Measurements from ENCODE around the gene TMEM271.

The TMEM271 gene

DNA sequence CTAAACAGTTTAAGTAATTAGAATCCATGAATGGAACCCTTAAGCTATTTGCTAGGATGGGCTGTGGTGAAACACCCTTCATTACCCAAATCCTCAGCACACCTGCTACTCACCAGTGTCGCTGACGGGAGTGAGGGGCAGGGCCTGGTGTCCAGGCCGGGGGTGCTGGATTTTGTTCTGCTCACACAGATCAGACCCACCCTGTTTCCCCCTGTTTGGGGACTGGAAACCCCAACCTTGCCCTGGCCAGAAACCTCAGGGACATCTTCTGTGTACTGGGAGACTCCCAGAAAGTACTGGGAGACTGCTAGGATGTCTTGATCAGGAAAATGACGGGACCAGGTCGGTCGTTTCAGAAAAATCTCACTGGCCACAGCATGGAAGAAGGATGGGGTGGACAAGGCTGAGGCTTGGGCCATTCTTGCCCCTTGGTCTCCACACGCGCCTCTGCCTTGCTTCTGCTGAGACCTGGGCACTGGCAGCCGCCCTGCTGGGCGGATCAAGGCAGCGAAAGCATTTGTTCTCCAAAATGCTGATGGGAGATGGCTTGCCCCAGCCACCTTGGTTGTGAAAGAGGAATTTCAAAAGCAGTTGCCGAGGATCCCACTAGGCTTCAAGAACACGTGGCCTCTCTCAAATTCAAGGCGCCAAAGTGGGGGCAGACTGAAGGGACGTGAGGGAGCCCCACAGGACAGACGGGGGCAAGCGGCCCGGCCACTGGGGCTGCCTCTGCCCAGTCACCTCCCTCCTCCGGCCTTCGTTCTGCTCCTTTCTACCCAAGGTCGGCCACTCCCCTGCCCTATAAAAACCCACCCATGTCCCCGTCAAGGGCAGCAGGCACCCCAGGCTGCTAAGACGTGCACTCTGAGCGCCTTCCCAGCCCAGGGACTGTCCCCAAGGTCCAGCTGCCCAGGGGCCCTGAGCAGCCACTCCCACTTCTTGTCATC is 25.8 kb upstream of the TMEM271 start:
- H3K9me3 ChIP-seq (ENCODE audit: severe bottlenecking) = no peaks in the 10 kb centered on the region
- no peak overlapping the region for H3K27ac ChIP-seq (ENCODE audit: poor library complexity, severe bottlenecking)
- ATAC-seq (ENCODE audit: low read depth) (no peak), DNase-seq (ENCODE audit: low spot score) (no peak)
- no peaks in the 10 kb centered on the region for H3K4me1 ChIP-seq (ENCODE audit: insufficient read depth, poor library complexity, severe bottlenecking)
- H3K27me3 ChIP-seq (ENCODE audit: insufficient read depth, poor library complexity, severe bottlenecking) = peaks cover under 1% of the 10 kb centered on the region
- no peak overlapping the region for H3K4me3 ChIP-seq (ENCODE audit: severe bottlenecking)
- H3K36me3 ChIP-seq (ENCODE audit: low read depth) = no peaks in the 10 kb centered on the region
- TF ChIP-seq, protein P1, sequence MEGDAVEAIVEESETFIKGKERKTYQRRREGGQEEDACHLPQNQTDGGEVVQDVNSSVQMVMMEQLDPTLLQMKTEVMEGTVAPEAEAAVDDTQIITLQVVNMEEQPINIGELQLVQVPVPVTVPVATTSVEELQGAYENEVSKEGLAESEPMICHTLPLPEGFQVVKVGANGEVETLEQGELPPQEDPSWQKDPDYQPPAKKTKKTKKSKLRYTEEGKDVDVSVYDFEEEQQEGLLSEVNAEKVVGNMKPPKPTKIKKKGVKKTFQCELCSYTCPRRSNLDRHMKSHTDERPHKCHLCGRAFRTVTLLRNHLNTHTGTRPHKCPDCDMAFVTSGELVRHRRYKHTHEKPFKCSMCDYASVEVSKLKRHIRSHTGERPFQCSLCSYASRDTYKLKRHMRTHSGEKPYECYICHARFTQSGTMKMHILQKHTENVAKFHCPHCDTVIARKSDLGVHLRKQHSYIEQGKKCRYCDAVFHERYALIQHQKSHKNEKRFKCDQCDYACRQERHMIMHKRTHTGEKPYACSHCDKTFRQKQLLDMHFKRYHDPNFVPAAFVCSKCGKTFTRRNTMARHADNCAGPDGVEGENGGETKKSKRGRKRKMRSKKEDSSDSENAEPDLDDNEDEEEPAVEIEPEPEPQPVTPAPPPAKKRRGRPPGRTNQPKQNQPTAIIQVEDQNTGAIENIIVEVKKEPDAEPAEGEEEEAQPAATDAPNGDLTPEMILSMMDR (IDR thresholded peaks at IDR 0.05; ENCODE audit: poor library complexity, severe bottlenecking) = no peak

DNA sequence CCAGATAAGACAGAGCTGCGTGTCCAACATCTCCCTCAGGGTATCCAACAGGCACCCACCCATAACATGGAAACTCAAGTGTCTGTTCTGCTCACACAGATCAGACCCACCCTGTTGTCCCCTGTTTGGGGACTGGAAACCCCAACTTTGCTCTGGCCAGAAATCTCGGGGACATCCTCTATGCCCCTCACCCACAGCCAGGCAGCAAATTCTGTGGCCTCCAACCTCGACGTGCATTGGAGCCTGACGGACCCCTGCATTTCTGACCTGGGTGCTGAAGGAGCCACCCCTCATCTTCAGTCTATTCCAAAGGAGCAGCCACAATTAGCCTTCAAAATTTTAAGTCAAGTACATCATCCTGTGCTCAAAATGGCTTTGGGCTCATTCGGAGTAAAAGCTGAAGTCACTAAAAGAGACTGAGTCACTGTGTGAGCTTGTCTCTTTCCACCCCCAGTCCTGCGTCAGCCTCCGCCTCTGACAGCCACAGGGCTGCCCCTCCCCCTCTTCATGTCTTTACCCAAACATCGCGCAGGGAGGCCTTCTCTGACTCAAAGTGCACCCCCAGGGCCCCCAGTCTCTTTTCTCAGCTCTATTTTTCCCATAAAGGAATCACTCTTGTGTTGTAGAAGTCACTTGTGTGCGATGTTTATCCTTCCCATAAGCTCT is 24.9 kb upstream of the TMEM271 start:
- H3K4me1 ChIP-seq (ENCODE audit: insufficient read depth, poor library complexity, severe bottlenecking) = no peaks in the 10 kb centered on the region
- peaks cover 4% of the 10 kb centered on the region for H3K27me3 ChIP-seq (ENCODE audit: insufficient read depth, poor library complexity, severe bottlenecking)
- no peaks in the 10 kb centered on the region for H3K9me3 ChIP-seq (ENCODE audit: severe bottlenecking)
- no peak overlapping the region for H3K27ac ChIP-seq (ENCODE audit: poor library complexity, severe bottlenecking)
- DNase-seq (ENCODE audit: low spot score) (no peak), ATAC-seq (ENCODE audit: low read depth) (no peak)
- TF ChIP-seq, protein P1 (IDR thresholded peaks at IDR 0.05; ENCODE audit: poor library complexity, severe bottlenecking) = no peak
- no peak overlapping the region for H3K4me3 ChIP-seq (ENCODE audit: severe bottlenecking)
- no peaks in the 10 kb centered on the region for H3K36me3 ChIP-seq (ENCODE audit: low read depth)

DNA sequence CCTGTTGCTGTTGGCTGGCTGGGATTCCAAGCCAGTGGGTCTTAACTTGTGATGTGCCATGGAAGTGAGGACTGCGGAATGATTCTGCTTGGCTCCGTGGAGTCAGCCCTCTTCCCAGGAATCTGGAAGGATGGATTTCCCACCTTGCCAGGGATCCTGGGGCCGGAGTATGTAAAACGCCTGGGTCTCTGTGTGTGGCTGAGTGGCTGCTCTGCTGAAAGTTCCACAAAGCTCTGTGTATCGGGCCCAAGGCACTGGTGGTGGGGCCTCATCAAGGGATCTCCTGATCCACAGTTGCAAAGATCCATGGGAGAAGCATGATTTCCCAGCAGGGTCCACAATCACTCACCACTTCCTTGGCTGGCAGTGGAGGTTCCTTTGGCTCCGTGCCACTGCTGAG is 24.1 kb upstream of the TMEM271 start:
- H3K27me3 ChIP-seq (ENCODE audit: insufficient read depth, poor library complexity, severe bottlenecking) = peaks cover 4% of the 10 kb centered on the region
- H3K9me3 ChIP-seq (ENCODE audit: severe bottlenecking) = no peaks in the 10 kb centered on the region
- no peaks in the 10 kb centered on the region for H3K36me3 ChIP-seq (ENCODE audit: low read depth)
- TF ChIP-seq, protein P1 (IDR thresholded peaks at IDR 0.05; ENCODE audit: poor library complexity, severe bottlenecking) = no peak
- no peak overlapping the region for H3K27ac ChIP-seq (ENCODE audit: poor library complexity, severe bottlenecking)
- no peaks in the 10 kb centered on the region for H3K4me1 ChIP-seq (ENCODE audit: insufficient read depth, poor library complexity, severe bottlenecking)
- DNase-seq (ENCODE audit: low spot score) (no peak), ATAC-seq (ENCODE audit: low read depth) (no peak)
- no peak overlapping the region for H3K4me3 ChIP-seq (ENCODE audit: severe bottlenecking)

DNA sequence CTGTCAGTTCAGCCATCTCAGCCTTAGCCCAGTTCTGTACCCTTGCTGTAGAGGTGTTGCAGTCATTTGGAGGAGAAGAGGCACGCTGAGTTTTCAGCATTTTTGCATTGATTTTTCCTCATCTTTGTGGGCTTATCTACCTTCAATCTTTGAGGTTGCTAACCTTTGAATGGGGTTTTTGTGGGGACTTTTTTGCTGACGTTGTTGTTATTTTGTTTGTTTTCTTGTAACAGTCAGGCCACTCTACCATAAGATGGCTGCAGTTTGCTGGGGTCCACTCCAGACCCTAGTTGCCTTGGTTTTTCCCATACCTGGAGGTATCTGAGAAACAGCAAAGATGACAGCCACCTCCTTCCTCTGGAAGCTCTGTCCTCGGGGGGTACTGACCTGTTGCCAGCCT is 22.8 kb upstream of the TMEM271 start:
- DNase-seq (ENCODE audit: low spot score) (no peak), ATAC-seq (ENCODE audit: low read depth) (no peak)
- Histone ChIP-seq H3K4me1 (ENCODE audit: insufficient read depth, poor library complexity, severe bottlenecking) (no peaks in the 10 kb centered on the region), H3K36me3 (ENCODE audit: low read depth) (no peaks in the 10 kb centered on the region), H3K4me3 (ENCODE audit: severe bottlenecking) (no peak overlapping the region), H3K27me3 (ENCODE audit: insufficient read depth, poor library complexity, severe bottlenecking) (peaks cover 4% of the 10 kb centered on the region), H3K9me3 (ENCODE audit: severe bottlenecking) (no peaks in the 10 kb centered on the region), H3K27ac (ENCODE audit: poor library complexity, severe bottlenecking) (no peak overlapping the region)
- TF ChIP-seq, protein P1 (IDR thresholded peaks at IDR 0.05; ENCODE audit: poor library complexity, severe bottlenecking) = no peak

Data from RWPE2 (cell line).